GM23338 (cell line): ENCODE data around the gene PSMD8. TPM values are rescaled to one million over a fixed set of nuclear protein-coding genes. Genes with fewer than 3 reads are reported as not detected.

Experiments
- ATAC-seq: fragments of 200-7000 bp; cut with Tn5 transposase; 3 replicates; pipeline ENCODE4 v1.9.1; 2020
- DNase-seq: peaks from one replicate; pipeline ENCODE4 v3.0.0-alpha.2; 2015; ENCODE audit warnings: low spot score
- H2AFZ ChIP-seq: fragments of 200-600 bp; sonication (generic); 2 replicates; pipeline ENCODE4 v1.8.0; 2016; ENCODE audit warnings: antibody characterized with exemption, mild to moderate bottlenecking, moderate library complexity
- H3F3A ChIP-seq: fragments of 200-600 bp; sonication (generic); replicated peaks from 2 replicates; pipeline ENCODE4 v1.8.0; 2017; ENCODE audit warnings: antibody characterized with exemption, mixed run types, low read depth
- H3K27ac ChIP-seq: fragments of 200-600 bp; sonication (generic); 2 replicates; pipeline ENCODE4 v1.6.1; 2016; ENCODE audit warnings: low read depth
- H3K27me3 ChIP-seq: fragments of 200-600 bp; sonication (generic); 2 replicates; pipeline ENCODE4 v1.8.0; 2016; ENCODE audit warnings: mild to moderate bottlenecking, mixed run types, moderate library complexity; ENCODE audit not compliant: insufficient read depth
- H3K36me3 ChIP-seq: fragments of 200-600 bp; sonication (generic); 2 replicates; pipeline ENCODE4 v1.8.0; 2016; ENCODE audit warnings: mild to moderate bottlenecking; ENCODE audit not compliant: insufficient read depth
- H3K4me1 ChIP-seq: fragments of 200-600 bp; sonication (generic); 2 replicates; pipeline ENCODE4 v1.8.0; 2016; ENCODE audit warnings: mild to moderate bottlenecking, moderate library complexity; ENCODE audit not compliant: insufficient read depth
- H3K4me2 ChIP-seq: fragments of 200-600 bp; sonication (generic); 2 replicates; pipeline ENCODE4 v1.7.1; 2017; ENCODE audit warnings: mixed run types
- H3K4me3 ChIP-seq: fragments of 200-600 bp; sonication (generic); 2 replicates; pipeline ENCODE4 v1.6.1; 2016; ENCODE audit warnings: mixed run types
- H3K79me2 ChIP-seq: fragments of 200-600 bp; sonication (generic); replicated peaks from 2 replicates; pipeline ENCODE4 v1.8.0; 2017; ENCODE audit warnings: mild to moderate bottlenecking; ENCODE audit not compliant: insufficient read depth
- H3K9me2 ChIP-seq: fragments of 200-600 bp; sonication (generic); 2 replicates; pipeline ENCODE4 v1.8.0; 2017; ENCODE audit not compliant: insufficient read depth
- H4K20me1 ChIP-seq: fragments of 200-600 bp; sonication (generic); replicated peaks from 2 replicates; pipeline ENCODE4 v1.8.0; 2017; ENCODE audit warnings: mild to moderate bottlenecking; ENCODE audit not compliant: insufficient read depth
- H3K27ac Mint-ChIP-seq: 2 replicates; pipeline ENCODE4 v1.8.0; 2020; ENCODE audit warnings: inconsistent platforms, mild to moderate bottlenecking, moderate library complexity, mixed read lengths
- H3K27me3 Mint-ChIP-seq: 3 replicates; pipeline ENCODE4 v1.8.0; 2022; ENCODE audit warnings: low read depth, mild to moderate bottlenecking, moderate library complexity, mixed read lengths, inconsistent platforms; ENCODE audit not compliant: insufficient read depth, poor library complexity
- H3K36me3 Mint-ChIP-seq: 3 replicates; pipeline ENCODE4 v1.8.0; 2021; ENCODE audit warnings: low read depth, mild to moderate bottlenecking, inconsistent platforms, moderate library complexity, mixed read lengths
- H3K4me1 Mint-ChIP-seq: 3 replicates; pipeline ENCODE4 v1.8.0; 2020; ENCODE audit warnings: mild to moderate bottlenecking, inconsistent platforms, mixed read lengths
- H3K4me3 Mint-ChIP-seq: 3 replicates; pipeline ENCODE4 v1.8.0; 2021; ENCODE audit warnings: moderate library complexity, mild to moderate bottlenecking, inconsistent platforms, mixed read lengths
- H3K9me3 Mint-ChIP-seq: 3 replicates; pipeline ENCODE4 v1.8.0; 2020; ENCODE audit warnings: moderate library complexity, mild to moderate bottlenecking, inconsistent platforms, mixed read lengths
- CREB1 ChIP-seq: fragments of 250-450 bp; sonication (Bioruptor Pico); IDR thresholded peaks from 2 replicates; pipeline ENCODE4 v1.5.0; 2020; ENCODE audit warnings: low read depth, mild to moderate bottlenecking, moderate library complexity
- CTCF ChIP-seq, 2 experiments: fragments of 200-600 bp in 1 of 2; sonication (generic) in 1 of 2; conservative IDR thresholded peaks; 2 replicates each; pipeline versions ENCODE4 v1.5.1 to v1.6.1; 2016 to 2017; ENCODE audit warnings: antibody characterized with exemption in 2 of 2, low read depth in 2 of 2, mild to moderate bottlenecking in 2 of 2, moderate library complexity in 1 of 2
- EZH2 ChIP-seq: fragments of 200-600 bp; sonication (generic); IDR thresholded peaks from one replicate; pipeline ENCODE4 v1.8.0; 2017; ENCODE audit warnings: antibody characterized with exemption, mild to moderate bottlenecking, low read depth; ENCODE audit not compliant: unreplicated experiment
- JUNB ChIP-seq: IDR thresholded peaks from one replicate; pipeline ENCODE4 v1.6.1; 2016; ENCODE audit warnings: antibody characterized with exemption; ENCODE audit not compliant: unreplicated experiment
- NANOG ChIP-seq: IDR thresholded peaks from 2 replicates; pipeline ENCODE4 v1.6.1; 2016; ENCODE audit warnings: antibody characterized with exemption, borderline replicate concordance
- POLR2AphosphoS5 ChIP-seq: IDR thresholded peaks from 2 replicates; pipeline ENCODE4 v1.6.1; 2016; ENCODE audit warnings: antibody characterized with exemption, low read depth
- REST ChIP-seq: IDR thresholded peaks from one replicate; pipeline ENCODE4 v1.6.1; 2018; ENCODE audit warnings: antibody characterized with exemption; ENCODE audit not compliant: unreplicated experiment
- STAT1 ChIP-seq: IDR thresholded peaks from one replicate; pipeline ENCODE4 v1.6.1; 2016; ENCODE audit warnings: antibody characterized with exemption; ENCODE audit not compliant: unreplicated experiment
- ZNF114 ChIP-seq: fragments of 250-450 bp; sonication (Bioruptor Pico); IDR thresholded peaks from 2 replicates; pipeline ENCODE4 v1.5.0; 2020; ENCODE audit warnings: mild to moderate bottlenecking, moderate library complexity
- ZNF462 ChIP-seq: fragments of 250-450 bp; sonication (Bioruptor Pico); IDR thresholded peaks from 2 replicates; pipeline ENCODE4 v1.5.0; 2020; ENCODE audit warnings: mild to moderate bottlenecking, moderate library complexity
- polyA plus RNA-seq: library from polyadenylated mRNA; unstranded; fragments of >200 nt; fragmentation: Nextera tagmentation; extraction: Ambion mirVana; gene quantifications from 2 replicates; pipeline ENCODE4 v1.2.1, GENCODE V29; 2016
- total RNA-seq: library from RNA; depleted of rRNA; stranded (reverse); fragments of >200 nt; shearing (Covaris generic); gene quantifications from 2 replicates; pipeline ENCODE4 v1.2.3, GENCODE V29; 2014

PSMD8 gene
- total and polyA plus RNA-seq, 2 experiments from 2014 or later, result 129 to 241 TPM

DNA sequence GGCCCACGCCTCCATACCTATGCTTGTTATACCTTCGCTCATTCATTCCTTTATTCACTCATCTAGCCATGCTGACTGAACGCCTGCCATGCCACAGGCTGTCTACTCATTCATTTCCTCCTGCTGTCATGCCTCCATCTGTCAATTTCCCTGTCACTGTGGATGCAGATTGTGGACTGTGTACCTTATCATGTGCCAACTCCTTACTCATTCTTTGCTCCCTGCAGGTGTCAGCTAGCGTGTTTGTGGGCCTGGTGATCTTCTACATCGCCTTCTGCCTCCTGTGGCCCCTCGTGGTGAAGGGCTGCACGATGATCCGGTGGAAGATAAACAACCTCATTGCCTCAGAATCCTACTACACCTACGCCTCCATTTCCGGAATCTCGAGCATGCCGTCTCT lies 4.1 kb upstream of the PSMD8 start:
- ATAC-seq (no peak), DNase-seq (no peak)
- peaks cover 5% of the 10 kb centered on the region; the same call in 1 of the 2 replicates for H3K4me1 ChIP-seq
- H3K4me2 ChIP-seq, result no peak overlapping the region
- H3K4me3 ChIP-seq, result no peak overlapping the region
- no peaks in the 10 kb centered on the region for H4K20me1 ChIP-seq
- H2AFZ ChIP-seq, result no peak overlapping the region
- Mint-ChIP-seq H3K27me3 (peaks cover 16% of the 10 kb centered on the region), H3K9me3 (no peaks in the 10 kb centered on the region; the same call in 2 of the 3 replicates), H3K4me3 (no peak overlapping the region; the same call in 2 of the 3 replicates), H3K4me1 (peaks cover 6% of the 10 kb centered on the region), H3K27ac (no peak overlapping the region), H3K36me3 (peaks cover 3% of the 10 kb centered on the region; the same call in 1 of the 3 replicates)
- H3K9me2 ChIP-seq, result no peaks in the 10 kb centered on the region
- H3K27ac ChIP-seq, result no peak overlapping the region
- H3K79me2 ChIP-seq, result peaks cover 5% of the 10 kb centered on the region
- no peaks in the 10 kb centered on the region for H3F3A ChIP-seq
- TF ChIP-seq NANOG (no peak), CTCF (conservative IDR thresholded peaks at IDR 0.05; ENCODE audit: low read depth in 2 of 2) (no peak), POLR2AphosphoS5 (no peak), REST (no peak), EZH2 (no peak)
- no peaks in the 10 kb centered on the region for H3K36me3 ChIP-seq
- H3K27me3 ChIP-seq, result no peaks in the 10 kb centered on the region

DNA sequence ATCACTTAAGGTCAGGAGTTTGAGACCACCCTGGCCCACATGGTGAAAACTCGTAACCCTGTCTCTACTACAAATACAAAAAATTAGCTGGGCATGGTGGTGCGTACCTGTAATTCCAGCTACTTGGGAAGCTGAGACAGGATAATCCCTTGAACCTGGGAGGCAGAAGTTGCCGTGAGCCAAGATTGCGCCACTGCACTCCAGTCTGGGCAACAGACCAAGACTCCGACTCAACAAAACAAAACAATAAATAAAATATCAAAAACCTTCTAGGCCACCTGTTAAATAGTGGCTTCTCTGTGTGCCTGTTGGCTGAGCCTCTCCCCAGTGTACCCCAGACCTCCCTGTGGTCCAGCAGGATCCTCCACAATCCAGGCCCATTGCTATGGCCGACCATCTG lies 3.3 kb upstream of the PSMD8 start:
- Histone ChIP-seq H3F3A (no peaks in the 10 kb centered on the region), H3K27me3 (no peaks in the 10 kb centered on the region), H3K4me1 (peaks cover 10% of the 10 kb centered on the region; the same call in 1 of the 2 replicates), H2AFZ (no peak overlapping the region), H4K20me1 (peaks cover 7% of the 10 kb centered on the region; the same call in 1 of the 2 replicates), H3K79me2 (peaks cover 12% of the 10 kb centered on the region), H3K4me3 (no peak overlapping the region), H3K36me3 (no peaks in the 10 kb centered on the region), H3K4me2 (no peak overlapping the region), H3K27ac (no peak overlapping the region), H3K9me2 (no peaks in the 10 kb centered on the region)
- peaks cover 3% of the 10 kb centered on the region; the same call in 1 of the 3 replicates for H3K36me3 Mint-ChIP-seq
- H3K9me3 Mint-ChIP-seq, result no peaks in the 10 kb centered on the region; the same call in 2 of the 3 replicates
- H3K4me1 Mint-ChIP-seq, result peaks cover 12% of the 10 kb centered on the region
- no peak for TF ChIP-seq STAT1
- TF ChIP-seq CREB1 (CRISPR knock-in tag), result no peak
- TF ChIP-seq JUNB, result no peak
- TF ChIP-seq ZNF114 (CRISPR knock-in tag), result no peak
- no peak for TF ChIP-seq ZNF462 (CRISPR knock-in tag)
- no peak for ATAC-seq
- H3K27ac Mint-ChIP-seq, result no peak overlapping the region
- no peak for DNase-seq
- no peak overlapping the region for H3K4me3 Mint-ChIP-seq
- H3K27me3 Mint-ChIP-seq, result peaks cover 13% of the 10 kb centered on the region
